GM18505 (cell line): ENCODE data around the gene MRPS34.

ENCODE experiments used
- ATAC-seq: cut with Tn5 transposase; IDR thresholded peaks from one replicate; pipeline ENCODE4 v1.9.1; 2021; ENCODE audit not compliant: unreplicated experiment
- POLR2A ChIP-seq: IDR thresholded peaks from 4 replicates; pipeline ENCODE4 v1.6.1; 2011; ENCODE audit warnings: borderline replicate concordance; ENCODE audit not compliant: insufficient read depth, insufficient read length; ENCODE audit errors: extremely low read depth

The MRPS34 gene

DNA sequence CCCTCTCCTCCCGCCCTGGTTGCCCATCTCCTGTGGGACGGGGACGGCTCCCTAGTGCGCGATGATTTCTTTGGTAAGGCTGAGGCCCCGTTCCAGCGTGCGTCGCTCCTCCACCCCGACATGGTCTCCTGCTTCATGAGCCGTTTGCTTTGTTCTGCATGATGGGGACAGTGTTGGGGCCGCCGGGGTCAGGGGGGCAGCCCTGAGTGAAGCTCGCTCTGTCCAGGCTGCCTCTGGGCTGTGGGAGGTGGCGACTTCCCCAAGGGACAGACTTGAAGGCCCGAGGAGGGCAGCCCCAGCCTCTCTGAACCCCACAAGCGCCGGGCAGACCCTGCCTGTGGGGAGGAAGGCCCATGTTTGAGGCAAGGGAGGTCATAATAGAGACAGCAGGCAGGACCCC is 14.0 kb downstream of the MRPS34 start:
- no peak for TF ChIP-seq POLR2A
- no peak for ATAC-seq

DNA sequence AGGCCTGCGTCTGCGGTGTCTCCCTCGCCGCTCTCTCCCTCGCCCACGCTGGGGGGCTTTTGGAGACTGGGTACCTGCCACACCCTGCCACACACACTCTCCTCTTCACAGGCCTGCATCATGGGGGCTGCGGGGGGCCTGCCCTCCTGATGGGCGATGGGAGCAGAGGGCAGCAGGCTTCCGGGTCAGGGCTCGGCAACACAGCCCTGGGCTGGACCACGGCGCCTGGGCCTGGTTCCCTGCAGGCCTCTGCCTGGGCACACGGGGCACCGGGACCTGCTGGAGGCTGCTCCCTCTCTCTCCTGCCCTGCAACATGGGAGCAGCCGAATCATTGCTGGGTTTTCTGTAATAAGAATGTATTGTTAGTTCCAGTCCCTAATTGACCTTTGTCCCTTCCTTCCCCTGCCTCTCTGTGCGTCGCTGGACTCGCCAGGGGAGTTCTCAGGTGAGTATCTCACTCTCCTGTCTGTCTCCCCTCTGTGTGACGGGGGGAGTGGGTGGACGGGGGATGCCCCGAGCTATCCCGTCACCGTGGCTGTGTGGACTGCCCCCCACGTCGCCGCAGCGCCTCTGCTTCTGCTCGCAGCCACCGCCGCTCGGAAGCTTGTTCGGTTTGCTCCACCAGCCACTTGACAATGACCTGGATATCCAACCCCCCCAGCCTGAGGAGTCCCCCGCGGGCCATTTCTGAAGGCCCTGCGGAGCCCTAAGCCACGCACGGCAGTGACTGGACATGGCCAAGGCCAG is 15.0 kb downstream of the MRPS34 start:
- no peak for TF ChIP-seq POLR2A
- ATAC-seq = no peak

- no peak for ATAC-seq
- TF ChIP-seq POLR2A = no peak
Measured at GRCh38 chr16:1754204-1754603, 18.7 kb downstream of the MRPS34 start.

DNA sequence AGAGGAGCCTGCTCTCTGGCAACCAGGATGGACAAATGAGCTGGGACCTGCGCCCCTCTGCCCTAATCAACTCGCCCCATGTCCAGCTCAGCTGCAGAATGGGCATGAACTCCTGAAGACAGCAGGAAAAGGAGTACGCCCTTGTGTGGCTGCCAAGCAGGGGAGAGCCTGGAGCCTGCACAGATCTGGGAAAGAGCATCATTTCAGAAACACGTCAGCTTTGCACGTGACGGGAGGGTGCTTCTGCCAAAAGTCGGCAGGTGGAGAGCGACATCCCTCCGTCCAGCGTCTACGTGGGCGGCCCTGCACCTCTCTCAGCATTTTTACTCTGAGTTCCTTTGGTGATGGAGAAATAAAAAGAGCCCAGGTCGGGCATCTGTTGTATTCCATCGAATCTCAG is 20.1 kb downstream of the MRPS34 start:
- no peak for TF ChIP-seq POLR2A
- ATAC-seq = no peak

- no peak for ATAC-seq
- TF ChIP-seq POLR2A = no peak
Measured at GRCh38 chr16:1751946-1752345, 21.0 kb downstream of the MRPS34 start.

- TF ChIP-seq POLR2A = no peak
- no peak for ATAC-seq
Measured at GRCh38 chr16:1749152-1750117, 23.5 kb downstream of the MRPS34 start.

DNA sequence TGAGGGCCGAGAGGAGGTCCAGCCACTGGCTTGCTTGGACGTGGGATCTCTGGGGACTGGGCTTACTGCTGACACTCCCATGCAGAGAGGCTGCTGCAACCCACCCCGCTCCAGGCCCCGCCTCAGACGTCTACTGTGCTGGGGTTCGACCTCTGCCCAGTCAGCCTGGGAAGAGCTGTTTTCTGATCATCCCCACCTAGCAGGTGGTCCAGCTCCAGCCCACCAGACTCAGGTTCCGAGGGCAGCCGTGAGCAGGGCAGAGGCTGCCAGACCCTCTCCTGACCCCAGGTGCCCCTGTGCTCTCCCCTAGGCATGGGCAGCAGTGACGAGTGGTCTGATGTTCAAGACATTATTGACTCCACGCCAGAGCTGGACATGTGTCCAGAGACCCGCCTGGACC is 25.0 kb downstream of the MRPS34 start:
- no peak for TF ChIP-seq POLR2A
- no peak for ATAC-seq

DNA sequence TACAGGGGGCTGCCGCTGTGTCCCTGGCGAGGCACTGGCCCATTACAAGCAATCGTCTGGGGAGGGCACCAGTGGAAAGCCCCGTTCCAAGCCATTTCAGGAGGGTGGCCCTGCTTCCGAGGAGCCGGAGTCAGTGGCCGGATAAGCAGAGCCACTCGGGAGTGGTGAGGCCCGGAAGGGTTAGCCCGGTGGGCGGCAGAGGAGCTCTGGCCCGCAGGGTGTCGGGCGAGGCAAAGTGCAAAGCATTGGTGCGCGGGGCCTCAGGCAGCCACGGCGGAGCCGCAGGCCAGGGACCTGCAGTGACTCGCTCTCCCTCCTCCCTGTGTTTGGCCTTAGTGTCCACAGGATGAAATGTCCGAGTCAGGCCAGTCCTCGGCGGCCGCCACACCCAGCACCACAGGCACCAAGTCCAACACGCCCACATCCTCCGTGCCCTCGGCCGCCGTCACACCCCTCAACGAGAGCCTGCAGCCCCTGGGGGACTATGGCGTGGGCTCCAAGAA is 26.2 kb downstream of the MRPS34 start:
- TF ChIP-seq POLR2A = no peak
- ATAC-seq = no peak

DNA sequence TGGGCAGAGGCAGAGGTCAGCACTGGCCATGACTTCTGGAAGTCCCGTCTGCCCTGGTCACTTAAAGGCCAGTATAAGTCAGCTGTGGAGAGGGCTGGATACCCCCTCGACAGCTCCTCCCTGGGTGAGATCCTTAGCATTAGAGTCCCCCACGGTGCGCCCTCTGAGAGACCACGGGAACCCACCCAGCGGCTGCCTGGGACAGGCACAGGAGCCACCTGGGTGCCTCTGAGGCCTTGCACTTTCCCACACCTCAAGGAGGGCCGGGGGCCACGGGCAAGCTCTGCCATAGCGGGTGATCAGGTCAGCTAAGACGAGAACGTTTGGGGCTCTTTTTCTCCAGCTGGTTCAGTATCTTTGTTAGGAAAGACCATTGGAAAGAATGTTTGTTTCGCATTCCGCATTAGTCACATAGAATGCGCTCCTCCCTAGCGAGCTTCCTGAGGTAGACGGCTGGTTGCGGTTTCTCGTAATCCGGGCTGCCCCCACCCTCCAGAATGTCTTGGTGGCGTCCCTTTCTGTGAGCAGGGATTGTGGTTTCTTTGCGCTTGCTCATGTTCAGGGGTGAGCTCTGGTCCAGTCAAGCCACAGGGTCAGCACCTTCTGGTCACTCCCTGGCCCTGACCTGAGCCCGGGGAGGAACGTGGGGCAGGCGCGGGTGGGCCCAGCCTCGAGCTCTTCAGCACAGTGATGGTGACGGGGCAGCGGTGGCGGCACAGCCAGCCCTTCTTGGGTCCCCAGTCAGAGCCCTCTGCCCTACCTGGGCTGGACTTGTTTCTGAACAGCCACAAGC is 26.8 kb downstream of the MRPS34 start:
- ATAC-seq = no peak
- no peak for TF ChIP-seq POLR2A

- TF ChIP-seq POLR2A = no peak
- ATAC-seq = no peak
Measured at GRCh38 chr16:1745181-1745899, 27.6 kb downstream of the MRPS34 start.

DNA sequence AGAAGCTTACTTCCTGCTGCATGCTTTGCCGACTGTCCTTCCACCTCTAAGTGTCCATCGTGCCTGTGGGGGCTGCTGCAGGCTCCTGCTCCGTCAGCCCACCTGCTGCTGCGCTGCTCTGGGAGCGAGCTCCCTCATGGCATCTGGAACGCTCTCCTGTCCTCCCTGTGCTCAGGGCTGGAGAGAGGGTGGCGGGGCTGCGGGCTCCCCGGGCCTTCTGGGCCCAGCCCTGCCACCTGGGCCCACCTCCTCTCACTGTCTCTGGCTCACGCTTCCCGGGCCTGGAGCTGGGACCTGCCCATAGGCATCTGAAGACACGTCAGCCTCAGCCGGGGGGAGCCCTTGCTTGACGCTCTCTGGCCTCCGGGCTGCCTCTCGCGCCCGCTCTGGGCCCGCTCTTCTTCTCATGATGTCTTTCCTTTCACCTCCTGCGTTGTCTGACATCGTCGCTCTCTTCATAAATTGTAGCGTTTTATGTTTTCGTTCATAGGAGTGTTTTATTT is 28.5 kb downstream of the MRPS34 start:
- no peak for ATAC-seq
- TF ChIP-seq POLR2A = no peak
